Esophagus muscularis mucosa (tissue), 4 donors: ENCODE results near the gene GOLGA6B. TPM values are rescaled to one million over a fixed set of nuclear protein-coding genes. Genes with fewer than 3 reads are reported as not detected.
"Not testable (repeated sequence)": the region's sequence is repeated elsewhere in the genome, so short reads cannot be mapped to it uniquely, and the experiment has no call there.

Source experiments
- DNase-seq: peaks from one replicate; pipeline ENCODE4 v3.0.0-alpha.2; 2017; ENCODE audit errors: extremely low spot score
- H3K27ac ChIP-seq, 4 donors: fragments of 200-600 bp; sonication (generic); replicated peaks in 1 of 4; 1 replicate in 3 of 4; 2 replicates in 1 of 4; pipeline ENCODE4 v1.5.1; 2016 to 2019; ENCODE audit warnings: mild to moderate bottlenecking in 1 of 4
- H3K27me3 ChIP-seq, 4 donors: fragments of 200-600 bp; sonication (generic); one replicate each; pipeline versions ENCODE4 v1.5.1 to v1.6.0; 2016 to 2019
- H3K36me3 ChIP-seq, 4 donors: fragments of 200-600 bp; sonication (generic); one replicate each; pipeline ENCODE4 v1.5.1; 2016 to 2019
- H3K4me1 ChIP-seq, 4 donors: fragments of 200-600 bp; sonication (generic); one replicate each; pipeline ENCODE4 v1.5.1; 2016 to 2019
- H3K4me3 ChIP-seq, 4 donors: fragments of 200-600 bp; sonication (generic); 1 replicate in 2 of 4; 2 replicates in 2 of 4; pipeline ENCODE4 v1.5.1; 2016 to 2019; ENCODE audit warnings: mild to moderate bottlenecking in 4 of 4, moderate library complexity in 1 of 4
- H3K9me3 ChIP-seq, 4 donors: fragments of 200-600 bp; sonication (generic); 1 replicate in 3 of 4; 2 replicates in 1 of 4; pipeline ENCODE4 v1.5.1; 2016 to 2019
- EP300 ChIP-seq: sonication (generic); formaldehyde crosslinking; IDR thresholded peaks from one replicate; pipeline ENCODE4 v1.6.1; 2017; ENCODE audit warnings: antibody characterized with exemption
- POLR2A ChIP-seq: fragments of 450-650 bp; IDR thresholded peaks from one replicate; pipeline ENCODE4 v1.6.1; 2017; ENCODE audit warnings: antibody characterized with exemption, moderate library complexity, mild to moderate bottlenecking, low read depth
- POLR2AphosphoS5 ChIP-seq, 2 donors: sonication (generic); formaldehyde crosslinking; IDR thresholded peaks; one replicate each; pipeline ENCODE4 v1.6.1; 2017; ENCODE audit warnings: antibody characterized with exemption in 2 of 2
- WGBS: methylation state at CpG from one replicate; pipeline ENCODE4 v1.1.5; 2018; 5-methylcytosine and 5-hydroxymethylcytosine counted together
- intact Hi-C: fragments of 100-400 bp; cut with DNase I; formaldehyde crosslinking; loops from one replicate; pipeline ENCODE4 v1.15.1; 2023
- total RNA-seq, 4 donors: library from RNA; depleted of rRNA; stranded (reverse); fragments of >200 nt; gene quantifications; one replicate each; pipeline versions ENCODE4 v1.1.0 to v1.2.1, GENCODE V29; 2016
- TF ChIP-seq, protein P1 (sequence below), 3 experiments: fragments of 200-600 bp in 2 of 3; fragments of 450-650 bp in 1 of 3; sonication (generic) in 2 of 3; IDR thresholded peaks; one replicate each; pipeline ENCODE4 v1.5.1; 2017 to 2019; ENCODE audit warnings: antibody characterized with exemption in 3 of 3, mild to moderate bottlenecking in 2 of 3, moderate library complexity in 1 of 3

The GOLGA6B gene
- total RNA-seq, 4 donors from 2014 or later, result not detected

DNA sequence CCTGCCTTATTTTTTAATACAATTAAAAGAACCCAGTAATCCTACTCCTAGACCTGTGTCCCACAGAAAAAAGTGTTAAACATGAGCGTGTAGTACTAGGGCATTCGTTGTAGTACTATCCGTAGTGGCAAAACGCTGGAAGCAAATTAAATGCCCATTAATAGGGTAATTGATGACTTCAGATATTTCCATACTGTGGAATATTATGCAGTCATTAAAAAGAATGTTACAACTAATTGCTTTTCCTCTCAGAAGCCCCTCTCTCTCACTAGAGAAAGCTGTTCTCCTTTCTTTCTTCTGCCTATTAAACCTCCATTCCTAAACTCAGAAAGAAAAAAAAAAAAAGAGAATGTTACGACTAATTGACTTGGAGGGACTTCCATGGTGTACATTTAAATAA is 34.2 kb downstream of the GOLGA6B start:
- H3K27ac ChIP-seq, result no peak overlapping the region
- WGBS, result 96% methylated on average over 5 of the region's 5 CpGs
- H3K36me3 ChIP-seq, result no peaks in the 10 kb centered on the region
- no peaks in the 10 kb centered on the region for H3K27me3 ChIP-seq
- peaks cover 15 to 18% (median 16%) of the 10 kb centered on the region in 4 donors for H3K4me1 ChIP-seq
- intact Hi-C loops, result loop anchor here (10.0 kb wide), 1 partner anchor 214 kb away; the partner anchor contains the start of gene ARIH1
- no peak for DNase-seq
- no peak for TF ChIP-seq POLR2A
- TF ChIP-seq, protein P1, sequence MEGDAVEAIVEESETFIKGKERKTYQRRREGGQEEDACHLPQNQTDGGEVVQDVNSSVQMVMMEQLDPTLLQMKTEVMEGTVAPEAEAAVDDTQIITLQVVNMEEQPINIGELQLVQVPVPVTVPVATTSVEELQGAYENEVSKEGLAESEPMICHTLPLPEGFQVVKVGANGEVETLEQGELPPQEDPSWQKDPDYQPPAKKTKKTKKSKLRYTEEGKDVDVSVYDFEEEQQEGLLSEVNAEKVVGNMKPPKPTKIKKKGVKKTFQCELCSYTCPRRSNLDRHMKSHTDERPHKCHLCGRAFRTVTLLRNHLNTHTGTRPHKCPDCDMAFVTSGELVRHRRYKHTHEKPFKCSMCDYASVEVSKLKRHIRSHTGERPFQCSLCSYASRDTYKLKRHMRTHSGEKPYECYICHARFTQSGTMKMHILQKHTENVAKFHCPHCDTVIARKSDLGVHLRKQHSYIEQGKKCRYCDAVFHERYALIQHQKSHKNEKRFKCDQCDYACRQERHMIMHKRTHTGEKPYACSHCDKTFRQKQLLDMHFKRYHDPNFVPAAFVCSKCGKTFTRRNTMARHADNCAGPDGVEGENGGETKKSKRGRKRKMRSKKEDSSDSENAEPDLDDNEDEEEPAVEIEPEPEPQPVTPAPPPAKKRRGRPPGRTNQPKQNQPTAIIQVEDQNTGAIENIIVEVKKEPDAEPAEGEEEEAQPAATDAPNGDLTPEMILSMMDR (IDR thresholded peaks at IDR 0.05), result no peak
- TF ChIP-seq EP300, result no peak
- TF ChIP-seq POLR2AphosphoS5 (IDR thresholded peaks at IDR 0.05), result no peak
- no peak overlapping the region for H3K4me3 ChIP-seq
- no peaks in the 10 kb centered on the region for H3K9me3 ChIP-seq

DNA sequence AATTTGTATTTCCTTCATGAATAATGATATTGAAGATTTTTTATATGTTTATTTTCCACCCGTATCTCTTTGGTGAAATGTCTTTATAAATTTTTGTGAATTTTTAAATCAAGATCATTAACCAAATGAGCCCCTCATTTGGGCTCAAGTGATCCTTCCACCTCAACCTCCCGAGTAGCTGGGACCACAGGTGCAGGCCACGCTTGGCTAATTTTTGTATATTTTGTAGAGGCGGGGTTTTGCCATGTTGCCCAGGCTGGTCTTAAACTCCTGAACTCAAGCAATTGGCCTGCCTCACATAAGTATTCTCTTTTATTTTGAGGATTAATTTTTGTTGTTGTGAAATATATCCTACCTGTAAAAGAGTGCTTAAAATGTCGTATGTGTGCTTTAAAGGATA is 36.4 kb downstream of the GOLGA6B start:
- Histone ChIP-seq H3K4me1 (peaks cover 8 to 11% (median 9%) of the 10 kb centered on the region in 4 donors), H3K27me3 (no peaks in the 10 kb centered on the region), H3K4me3 (no peak overlapping the region), H3K36me3 (peaks cover 0 to 6% (median 0%) of the 10 kb centered on the region in 4 donors), H3K9me3 (no peaks in the 10 kb centered on the region), H3K27ac (no peak overlapping the region)
- 88% methylated on average over 5 of the region's 5 CpGs for WGBS
- DNase-seq, result no peak
- intact Hi-C loops, result no loop called here
- TF ChIP-seq EP300, result no peak
- no peak for TF ChIP-seq POLR2AphosphoS5 (IDR thresholded peaks at IDR 0.05)
- TF ChIP-seq, protein P1 (IDR thresholded peaks at IDR 0.05), result no peak
- TF ChIP-seq POLR2A, result no peak

DNA sequence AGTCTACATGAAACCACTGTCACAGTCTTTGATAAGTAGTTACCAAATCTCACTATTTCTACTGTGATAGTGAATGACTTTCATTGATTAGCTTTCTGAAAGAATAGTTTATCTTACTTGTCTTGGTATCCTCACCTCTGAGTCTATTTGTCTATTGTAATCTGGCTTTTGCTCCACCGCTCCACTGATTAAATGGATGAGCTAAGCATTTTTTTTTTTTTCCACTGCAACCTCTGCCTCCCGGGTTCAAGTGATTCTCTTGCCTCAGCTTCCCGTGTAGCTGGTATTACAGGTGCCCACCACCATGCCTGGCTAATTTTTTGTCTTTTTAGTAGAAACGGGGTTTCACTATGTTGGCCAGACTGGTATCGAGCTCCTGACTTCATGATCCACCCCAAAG is 44.4 kb downstream of the GOLGA6B start:
- Histone ChIP-seq H3K9me3 (no peaks in the 10 kb centered on the region), H3K36me3 (peaks cover 0 to 6% (median 0%) of the 10 kb centered on the region in 4 donors), H3K4me3 (no peak overlapping the region), H3K27me3 (no peaks in the 10 kb centered on the region), H3K27ac (no peak overlapping the region), H3K4me1 (no peaks in the 10 kb centered on the region)
- TF ChIP-seq, protein P1 (IDR thresholded peaks at IDR 0.05), result no peak
- TF ChIP-seq EP300 (no peak), POLR2AphosphoS5 (IDR thresholded peaks at IDR 0.05) (no peak)
- 97% methylated on average over 5 of the region's 5 CpGs for WGBS
- intact Hi-C loops, result no loop called here
- no peak for DNase-seq

DNA sequence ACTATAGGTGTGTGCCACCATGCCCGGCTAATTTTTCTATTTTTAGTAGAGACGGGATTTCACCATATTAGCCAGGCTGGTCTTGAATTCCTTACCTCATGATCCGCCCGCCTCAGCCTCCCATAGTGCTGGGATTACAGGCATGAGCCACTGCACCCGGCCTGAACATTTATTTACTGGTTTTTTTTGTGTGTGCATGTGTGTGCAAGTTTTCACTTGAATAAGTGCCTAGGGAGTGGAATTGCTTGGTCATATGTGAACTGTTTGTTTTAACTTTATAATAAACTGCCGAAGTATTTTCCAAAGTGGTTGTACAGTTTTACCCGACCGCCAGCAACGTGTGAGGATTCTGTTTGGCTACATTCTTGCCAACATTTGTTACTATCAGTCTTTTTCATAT is 45.6 kb downstream of the GOLGA6B start:
- no peaks in the 10 kb centered on the region for H3K9me3 ChIP-seq
- no peak for DNase-seq
- no peaks in the 10 kb centered on the region for H3K27me3 ChIP-seq
- TF ChIP-seq, protein P1 (IDR thresholded peaks at IDR 0.05), result no peak
- TF ChIP-seq POLR2AphosphoS5 (IDR thresholded peaks at IDR 0.05) (no peak), EP300 (no peak), POLR2A (no peak)
- H3K27ac ChIP-seq, result no peak overlapping the region
- no peak overlapping the region for H3K4me3 ChIP-seq
- intact Hi-C loops, result no loop called here
- 89% methylated on average over 9 of the region's 9 CpGs for WGBS
- H3K4me1 ChIP-seq, result no peaks in the 10 kb centered on the region
- peaks cover 0 to 6% (median 0%) of the 10 kb centered on the region in 4 donors for H3K36me3 ChIP-seq

DNA sequence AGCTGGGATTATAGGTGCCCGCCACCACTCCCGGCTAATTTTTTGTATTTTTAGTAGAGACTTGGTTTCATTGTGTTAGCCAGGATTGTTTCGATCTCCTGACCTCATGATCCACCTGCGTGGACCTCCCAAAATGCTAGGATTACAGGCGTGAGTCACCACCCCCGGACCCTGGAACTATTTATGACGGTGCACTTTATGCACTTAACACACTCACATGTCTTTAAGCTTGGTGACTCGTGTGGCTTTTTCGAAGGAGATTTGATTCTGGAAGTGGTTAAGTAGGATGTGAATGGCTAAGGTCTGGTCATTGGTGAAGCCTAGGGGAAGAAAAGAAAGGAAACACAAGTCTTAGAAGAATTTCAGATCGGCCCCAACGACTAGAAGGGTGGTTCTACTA is 51.8 kb downstream of the GOLGA6B start:
- Histone ChIP-seq H3K4me3 (no peak overlapping the region), H3K4me1 (no peaks in the 10 kb centered on the region), H3K27ac (no peak overlapping the region), H3K27me3 (no peaks in the 10 kb centered on the region), H3K9me3 (no peaks in the 10 kb centered on the region), H3K36me3 (peaks cover 0 to 11% (median 2%) of the 10 kb centered on the region in 4 donors)
- TF ChIP-seq, protein P1 (IDR thresholded peaks at IDR 0.05), result no peak
- TF ChIP-seq POLR2A (no peak), POLR2AphosphoS5 (IDR thresholded peaks at IDR 0.05) (no peak), EP300 (no peak)
- WGBS, result 95% methylated on average over 11 of the region's 11 CpGs
- no peak for DNase-seq
- intact Hi-C loops, result no loop called here

DNA sequence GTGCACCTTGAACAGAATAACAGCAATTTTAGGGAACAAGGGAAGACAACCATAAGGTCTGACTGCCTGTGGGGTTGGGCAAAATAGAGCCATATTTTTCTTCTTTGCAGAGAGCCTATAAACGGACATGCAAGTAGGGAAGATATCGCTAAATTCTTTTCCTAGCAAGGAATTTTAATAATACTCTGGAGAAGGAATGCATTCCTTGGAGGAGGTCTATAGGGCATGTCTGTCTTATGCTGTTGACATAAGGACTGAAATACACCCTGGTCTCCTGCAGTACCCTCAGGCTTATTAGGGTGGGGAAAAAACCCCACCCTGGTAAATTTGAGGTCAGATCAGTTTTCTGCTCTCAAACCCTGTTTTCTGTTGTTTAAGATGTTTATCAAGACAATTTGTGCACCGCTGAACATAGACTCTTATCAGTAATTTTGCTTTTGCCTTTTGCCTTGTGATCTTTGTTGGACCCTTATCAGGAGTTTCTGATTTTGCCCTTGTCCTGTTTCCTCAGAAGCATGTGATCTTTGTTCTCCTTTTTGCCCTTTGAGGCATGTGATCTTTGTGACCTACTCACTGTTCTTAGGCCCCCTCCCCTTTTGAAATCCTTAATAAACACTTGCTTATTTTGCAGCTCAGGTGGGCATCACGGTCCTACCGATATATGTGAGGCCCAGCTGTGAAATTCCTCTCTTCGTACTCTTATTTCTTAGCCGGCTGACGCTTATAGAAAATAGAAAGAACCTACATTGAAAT is 54.2 kb downstream of the GOLGA6B start:
- 89% methylated on average over 8 of the region's 8 CpGs for WGBS
- H3K4me1 ChIP-seq, DNase-seq, H3K9me3 ChIP-seq, H3K27me3 ChIP-seq, intact Hi-C loops, H3K27ac ChIP-seq, H3K4me3 ChIP-seq: not testable (repeated sequence)
- peaks cover 0 to 36% (median 23%) of the 10 kb centered on the region in 4 donors for H3K36me3 ChIP-seq
